OCI-LY7 (cell line): Measurements from ENCODE around the gene TARDBP. TPM values are rescaled to one million over a fixed set of nuclear protein-coding genes. Genes with fewer than 3 reads are reported as not detected.

ENCODE experiments used
- BruUV-seq: library from RNA; stranded (reverse); fragments of 400-500 nt; replicated peaks from 2 replicates; lab custom pipeline; 2021; lab: Mats Ljungman, UMichigan
- CTCF ChIA-PET: fragments of 300-600 bp; sonication (Branson Sonifier 250); formaldehyde crosslinking; loops from one replicate; lab custom pipeline; 2022; ENCODE audit warnings: antibody characterized with exemption; ENCODE audit not compliant: unreplicated experiment; lab: Charles Lee
- POLR2A ChIA-PET: fragments of 300-600 bp; sonication (Branson Sonifier 250); formaldehyde crosslinking; loops from one replicate; lab custom pipeline; 2022; ENCODE audit warnings: antibody characterized with exemption; lab: Charles Lee
- DNase-seq: peaks from one replicate; pipeline ENCODE4 v3.0.0-alpha.2; 2015; ENCODE audit warnings: low spot score
- H2AFZ ChIP-seq: fragments of 200-600 bp; sonication (generic), shearing (Covaris generic); 2 replicates; pipeline ENCODE4 v1.6.1; 2014; ENCODE audit warnings: mild to moderate bottlenecking, antibody characterized with exemption, low read length, moderate library complexity
- H3K27ac ChIP-seq: fragments of 200-600 bp; sonication (generic); 2 replicates; pipeline ENCODE4 v1.5.1; 2014; ENCODE audit warnings: mixed run types, low read depth, mild to moderate bottlenecking, moderate library complexity, low read length, inconsistent platforms; ENCODE audit not compliant: poor library complexity, severe bottlenecking
- H3K36me3 ChIP-seq: fragments of 200-600 bp; sonication (generic); 2 replicates; pipeline ENCODE4 v1.6.1; 2014; ENCODE audit warnings: mild to moderate bottlenecking, antibody characterized with exemption, low read length, moderate library complexity, mixed read lengths; ENCODE audit not compliant: insufficient read depth
- H3K4me1 ChIP-seq: fragments of 200-600 bp; sonication (generic); 2 replicates; pipeline ENCODE4 v1.5.1; 2014; ENCODE audit warnings: mild to moderate bottlenecking, low read length; ENCODE audit not compliant: insufficient read depth, poor library complexity, severe bottlenecking
- H3K4me2 ChIP-seq: fragments of 200-600 bp; sonication (generic); 2 replicates; pipeline ENCODE4 v1.6.1; 2014; ENCODE audit warnings: mild to moderate bottlenecking, low read length
- H3K4me3 ChIP-seq: fragments of 200-600 bp; sonication (generic); 2 replicates; pipeline ENCODE4 v1.5.1; 2014; ENCODE audit warnings: mild to moderate bottlenecking, low read depth, low read length; ENCODE audit not compliant: poor library complexity, severe bottlenecking
- H3K79me2 ChIP-seq: fragments of 200-600 bp; sonication (generic); 2 replicates; pipeline ENCODE4 v1.6.1; 2016; ENCODE audit warnings: low read depth, mild to moderate bottlenecking, low read length, moderate library complexity, mixed read lengths; ENCODE audit not compliant: insufficient read depth
- H3K9me2 ChIP-seq: fragments of 200-600 bp; sonication (generic); 2 replicates; pipeline ENCODE4 v1.6.1; 2016; ENCODE audit warnings: mild to moderate bottlenecking, low read length, mixed read lengths; ENCODE audit not compliant: insufficient read depth
- H3K9me3 ChIP-seq: fragments of 200-600 bp; sonication (generic); 2 replicates; pipeline ENCODE4 v1.6.1; 2014; ENCODE audit warnings: mild to moderate bottlenecking, mixed run types, low read length, mixed read lengths
- H4K20me1 ChIP-seq: fragments of 200-600 bp; sonication (generic); 2 replicates; pipeline ENCODE4 v1.6.1; 2014; ENCODE audit warnings: mild to moderate bottlenecking, antibody characterized with exemption, low read length, moderate library complexity, mixed read lengths; ENCODE audit not compliant: insufficient read depth
- CTCF ChIP-seq: fragments of 200-600 bp; sonication (generic); conservative IDR thresholded peaks from 2 replicates; pipeline ENCODE4 v1.5.1; 2014; ENCODE audit warnings: mild to moderate bottlenecking, antibody characterized with exemption, low read length, moderate library complexity, mixed read lengths
- EZH2phosphoT487 ChIP-seq: fragments of 200-600 bp; sonication (generic); IDR thresholded peaks from 2 replicates; pipeline ENCODE4 v1.6.1; 2018; ENCODE audit warnings: low read depth, borderline replicate concordance, mild to moderate bottlenecking, mixed run types, antibody characterized with exemption, low read length, moderate library complexity, mixed read lengths
- intact Hi-C: fragments of 100-400 bp; cut with micrococcal nuclease; formaldehyde crosslinking; loops from one replicate; pipeline ENCODE4 v1.10.0; 2022; ENCODE audit not compliant: unreplicated experiment
- total RNA-seq, 2 experiments: library from RNA; depleted of rRNA in 1 of 2; stranded (reverse); fragments of >200 nt in 1 of 2; shearing (Covaris generic) in 1 of 2; gene quantifications; 2 replicates each; pipeline ENCODE4 v1.2.3, GENCODE V29; 2014 to 2022

TARDBP gene
- total RNA-seq, 2 experiments from 2014 or later, result 145 to 277 TPM

- Histone ChIP-seq H3K4me2 (peak overlapping the region; percentile 74), H3K36me3 (peaks cover 67% of the 10 kb centered on the region), H3K27ac (peak overlapping the region; percentile 31), H3K9me3 (no peaks in the 10 kb centered on the region), H3K4me1 (peaks cover 28% of the 10 kb centered on the region), H3K4me3 (no peak overlapping the region), H2AFZ (no peak overlapping the region), H3K9me2 (no peaks in the 10 kb centered on the region), H3K79me2 (peaks cover 48% of the 10 kb centered on the region), H4K20me1 (no peaks in the 10 kb centered on the region)
- ChIA-PET CTCF (interaction anchor here (2.1 kb wide), 1 partner anchor 24 kb away, joined by 12 read pairs; no protein-coding TSS in a partner anchor), POLR2A (interaction anchor here (0.6 to 1.8 kb wide), 4 partner anchors 9 to 805 kb away, joined by 3 to 11 read pairs (median 4); no protein-coding TSS in a partner anchor)
- intact Hi-C loops, result no loop called here
- no TSS peak for BruUV-seq
- TF ChIP-seq CTCF (no peak; the same call in 1 of the 2 replicates), EZH2phosphoT487 (no peak)
- peak; percentile 30 for DNase-seq
Measured at GRCh38 chr1:11061652-11062365, 49.4 kb downstream of the TARDBP start.

GRCh38 chr1:11062965-11063401, 50.5 kb downstream of the TARDBP start:
- TF ChIP-seq CTCF, result no peak
- TF ChIP-seq EZH2phosphoT487, result no peak
- peaks cover 63% of the 10 kb centered on the region for H3K36me3 ChIP-seq
- CTCF ChIA-PET, result no interaction called here
- no peak overlapping the region for H3K27ac ChIP-seq
- H3K79me2 ChIP-seq, result peaks cover 37% of the 10 kb centered on the region
- no peak for DNase-seq
- no peak overlapping the region for H2AFZ ChIP-seq
- H3K9me3 ChIP-seq, result no peaks in the 10 kb centered on the region
- POLR2A ChIA-PET, result interaction anchor here (0.7 kb wide), 1 partner anchor 17 kb away, joined by 3 read pairs; no protein-coding TSS in a partner anchor
- H3K9me2 ChIP-seq, result no peaks in the 10 kb centered on the region
- H3K4me2 ChIP-seq, result no peak overlapping the region
- no peak overlapping the region for H3K4me3 ChIP-seq
- H3K4me1 ChIP-seq, result peaks cover 23% of the 10 kb centered on the region
- intact Hi-C loops, result no loop called here
- no TSS peak for BruUV-seq
- H4K20me1 ChIP-seq, result no peaks in the 10 kb centered on the region
